ENCODE results near the gene GATAD1. TPM values are rescaled to one million over a fixed set of nuclear protein-coding genes. Genes with fewer than 3 reads are reported as not detected.

GATAD1 gene
- polyA plus RNA-seq, 1 of the 3 experiments (the other 2 are of a cell fraction): 30.6 TPM

DNA sequence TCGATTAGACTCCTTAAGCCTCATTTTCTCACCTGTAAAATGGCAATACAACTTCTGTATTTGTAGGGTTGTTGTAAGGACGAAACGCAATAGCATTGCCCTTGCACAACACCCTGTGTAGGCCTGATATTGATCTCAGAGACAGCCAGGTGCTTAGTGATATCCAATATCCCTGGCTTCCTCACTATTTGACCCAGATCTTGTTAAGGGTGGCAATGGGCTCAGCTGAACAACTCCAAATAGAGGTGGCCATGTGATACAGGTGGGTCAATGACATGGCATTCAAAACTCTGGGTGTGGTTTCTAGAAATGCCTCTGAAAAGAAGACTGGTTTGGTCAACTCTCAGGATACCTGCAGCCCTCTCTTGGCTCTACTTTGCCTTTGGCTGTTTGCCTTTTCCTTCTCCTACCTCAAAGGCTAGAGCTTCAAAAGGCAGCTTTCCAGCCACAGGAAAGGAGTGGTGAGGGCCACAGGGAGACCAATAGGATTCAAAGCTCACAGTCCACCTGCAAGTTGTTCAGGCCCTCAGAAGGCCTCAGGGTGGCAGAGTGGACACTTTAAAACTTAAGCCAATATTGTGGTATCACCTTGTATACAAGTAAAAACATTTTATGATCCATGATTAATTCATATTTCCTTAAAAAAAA is 14.9 kb upstream of the GATAD1 start:
- H3K79me2 ChIP-seq (ENCODE audit: insufficient read depth): no peaks in the 10 kb centered on the region
- no peaks in the 10 kb centered on the region for H3K9me3 ChIP-seq
- TF ChIP-seq FOSL2 (IDR thresholded peaks at IDR 0.05; ENCODE audit: borderline replicate concordance, low read depth) (no peak), USF1 (IDR thresholded peaks at IDR 0.05; ENCODE audit: borderline replicate concordance, low read depth) (no peak), MXI1 (IDR thresholded peaks at IDR 0.05; ENCODE audit: low read depth, low read length) (no peak), RFX5 (IDR thresholded peaks at IDR 0.05; ENCODE audit: low read length) (no peak), RAD21 (IDR thresholded peaks at IDR 0.05; ENCODE audit: low read length) (no peak)
- H3K36me3 ChIP-seq (replicated peaks in 1 of 2; ENCODE audit: control insufficient read depth in 1 of 2, insufficient read depth in 2 of 2, low read length in 1 of 2): no peaks in the 10 kb centered on the region
- no peak overlapping the region for H3K27ac ChIP-seq (ENCODE audit: low read depth in 2 of 2, low read length in 1 of 2)
- POLR2A ChIA-PET: no interaction called here
- 62% methylated on average over 3 of the region's 3 CpGs for WGBS (ENCODE audit: low lambda C conversion rate)
- H2AFZ ChIP-seq (ENCODE audit: low read depth): no peak overlapping the region
- no peak overlapping the region for H3K4me3 ChIP-seq (ENCODE audit: low read depth in 2 of 2, low read length in 1 of 2)
- no peaks in the 10 kb centered on the region for H4K20me1 ChIP-seq (ENCODE audit: insufficient read depth)
- H3K4me2 ChIP-seq: no peak overlapping the region
- H3K9me2 ChIP-seq: no peaks in the 10 kb centered on the region
- no peaks in the 10 kb centered on the region for H3K4me1 ChIP-seq (ENCODE audit: control insufficient read depth in 1 of 2, insufficient read depth in 2 of 2, low read depth in 1 of 2, low read length in 1 of 2)
- H3K9ac ChIP-seq: no peak overlapping the region
- DNase-seq: no peak
- H3F3A ChIP-seq (replicated peaks; ENCODE audit: insufficient read depth): peaks cover 3% of the 10 kb centered on the region
- H3K27me3 ChIP-seq (ENCODE audit: insufficient read depth): no peaks in the 10 kb centered on the region
- CTCF ChIA-PET: interaction anchor here (1.0 to 2.6 kb wide), 2 partner anchors 8 to 14 kb away, joined by 3 to 15 read pairs; partner anchors contain the start of gene GATAD1

GRCh38 chr7:92433019-92433418 is 14.3 kb upstream of the GATAD1 start:
- WGBS (ENCODE audit: low lambda C conversion rate): 86% methylated on average over 8 of the region's 8 CpGs
- no peak for DNase-seq
- no peak overlapping the region for H2AFZ ChIP-seq (ENCODE audit: low read depth)
- no peaks in the 10 kb centered on the region for H3K36me3 ChIP-seq (replicated peaks in 1 of 2; ENCODE audit: control insufficient read depth in 1 of 2, insufficient read depth in 2 of 2, low read length in 1 of 2)
- no peak overlapping the region for H3K4me2 ChIP-seq
- no peaks in the 10 kb centered on the region for H3K4me1 ChIP-seq (ENCODE audit: control insufficient read depth in 1 of 2, insufficient read depth in 2 of 2, low read depth in 1 of 2, low read length in 1 of 2)
- no peak overlapping the region for H3K27ac ChIP-seq (ENCODE audit: low read depth in 2 of 2, low read length in 1 of 2)
- no peaks in the 10 kb centered on the region for H3K27me3 ChIP-seq (ENCODE audit: insufficient read depth)
- no peaks in the 10 kb centered on the region for H3K79me2 ChIP-seq (ENCODE audit: insufficient read depth)
- H3K9me2 ChIP-seq: no peaks in the 10 kb centered on the region
- H3K9me3 ChIP-seq: no peaks in the 10 kb centered on the region
- CTCF ChIA-PET: interaction anchor here (1.0 to 2.6 kb wide), 2 partner anchors 9 to 13 kb away, joined by 3 to 15 read pairs; partner anchors contain the start of gene GATAD1
- POLR2A ChIA-PET: no interaction called here
- no peak overlapping the region for H3K9ac ChIP-seq
- no peak overlapping the region for H3K4me3 ChIP-seq (ENCODE audit: low read depth in 2 of 2, low read length in 1 of 2)
- H4K20me1 ChIP-seq (ENCODE audit: insufficient read depth): no peaks in the 10 kb centered on the region
- no peaks in the 10 kb centered on the region for H3F3A ChIP-seq (replicated peaks; ENCODE audit: insufficient read depth)
- TF ChIP-seq REST (IDR thresholded peaks at IDR 0.05; ENCODE audit: low read depth, low read length) (no peak), RFX5 (IDR thresholded peaks at IDR 0.05; ENCODE audit: low read length) (no peak), RXRA (IDR thresholded peaks at IDR 0.05; ENCODE audit: borderline replicate concordance, low read depth) (no peak), USF1 (IDR thresholded peaks at IDR 0.05; ENCODE audit: borderline replicate concordance, low read depth) (no peak), NFIC (IDR thresholded peaks at IDR 0.05; ENCODE audit: borderline replicate concordance) (no peak), TCF12 (IDR thresholded peaks at IDR 0.05) (no peak), RCOR1 (IDR thresholded peaks at IDR 0.05; ENCODE audit: low read length) (no peak), YY1 (IDR thresholded peaks at IDR 0.05; ENCODE audit: low read depth) (no peak), EZH2phosphoT487 (IDR thresholded peaks at IDR 0.05; ENCODE audit: borderline replicate concordance, low read depth) (no peak), JUND (IDR thresholded peaks at IDR 0.05) (no peak), TAF1 (IDR thresholded peaks at IDR 0.05; ENCODE audit: borderline replicate concordance, low read depth, low read length) (no peak)
- TF ChIP-seq, protein P1, sequence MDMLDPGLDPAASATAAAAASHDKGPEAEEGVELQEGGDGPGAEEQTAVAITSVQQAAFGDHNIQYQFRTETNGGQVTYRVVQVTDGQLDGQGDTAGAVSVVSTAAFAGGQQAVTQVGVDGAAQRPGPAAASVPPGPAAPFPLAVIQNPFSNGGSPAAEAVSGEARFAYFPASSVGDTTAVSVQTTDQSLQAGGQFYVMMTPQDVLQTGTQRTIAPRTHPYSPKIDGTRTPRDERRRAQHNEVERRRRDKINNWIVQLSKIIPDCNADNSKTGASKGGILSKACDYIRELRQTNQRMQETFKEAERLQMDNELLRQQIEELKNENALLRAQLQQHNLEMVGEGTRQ (IDR thresholded peaks at IDR 0.05; ENCODE audit: borderline replicate concordance, low read depth, low read length): no peak
- TF ChIP-seq, protein P2, sequence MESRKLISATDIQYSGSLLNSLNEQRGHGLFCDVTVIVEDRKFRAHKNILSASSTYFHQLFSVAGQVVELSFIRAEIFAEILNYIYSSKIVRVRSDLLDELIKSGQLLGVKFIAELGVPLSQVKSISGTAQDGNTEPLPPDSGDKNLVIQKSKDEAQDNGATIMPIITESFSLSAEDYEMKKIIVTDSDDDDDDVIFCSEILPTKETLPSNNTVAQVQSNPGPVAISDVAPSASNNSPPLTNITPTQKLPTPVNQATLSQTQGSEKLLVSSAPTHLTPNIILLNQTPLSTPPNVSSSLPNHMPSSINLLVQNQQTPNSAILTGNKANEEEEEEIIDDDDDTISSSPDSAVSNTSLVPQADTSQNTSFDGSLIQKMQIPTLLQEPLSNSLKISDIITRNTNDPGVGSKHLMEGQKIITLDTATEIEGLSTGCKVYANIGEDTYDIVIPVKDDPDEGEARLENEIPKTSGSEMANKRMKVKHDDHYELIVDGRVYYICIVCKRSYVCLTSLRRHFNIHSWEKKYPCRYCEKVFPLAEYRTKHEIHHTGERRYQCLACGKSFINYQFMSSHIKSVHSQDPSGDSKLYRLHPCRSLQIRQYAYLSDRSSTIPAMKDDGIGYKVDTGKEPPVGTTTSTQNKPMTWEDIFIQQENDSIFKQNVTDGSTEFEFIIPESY (IDR thresholded peaks at IDR 0.05; ENCODE audit: borderline replicate concordance, low read depth): no peak
- TF ChIP-seq, protein P3, sequence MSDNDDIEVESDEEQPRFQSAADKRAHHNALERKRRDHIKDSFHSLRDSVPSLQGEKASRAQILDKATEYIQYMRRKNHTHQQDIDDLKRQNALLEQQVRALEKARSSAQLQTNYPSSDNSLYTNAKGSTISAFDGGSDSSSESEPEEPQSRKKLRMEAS (IDR thresholded peaks at IDR 0.05; ENCODE audit: low read depth): no peak

Data from SK-N-SH (cell line).